ENCODE measurements around the gene PKD2.

GRCh38 chr4:88006956-88007303, 505 bp upstream of the PKD2 start:
- TF ChIP-seq EZH2 (IDR thresholded peaks at IDR 0.05; ENCODE audit: borderline replicate concordance, insufficient read depth, low read depth, low read length, poor library complexity, severe bottlenecking) (no peak), CTCF (IDR thresholded peaks at IDR 0.05) (no peak)
